ENCODE data around the gene ESPL1. TPM values are rescaled to one million over a fixed set of nuclear protein-coding genes. Genes with fewer than 3 reads are reported as not detected.

ESPL1 gene
- total RNA-seq, 1 experiment from 2014 or later, result 31.6 TPM

- Histone ChIP-seq H3K27me3 (ENCODE audit: low read length) (no peaks in the 10 kb centered on the region), H3K79me2 (ENCODE audit: low read length) (peaks cover 64% of the 10 kb centered on the region), H3K4me3 (ENCODE audit: low read length) (peak overlapping the region; percentile 90), H2AFZ (ENCODE audit: low read length) (peak overlapping the region; percentile 62), H3K36me3 (ENCODE audit: low read depth, low read length) (peaks cover 14% of the 10 kb centered on the region; the same call in 1 of the 2 replicates), H3K27ac (ENCODE audit: low read length) (peak overlapping the region; percentile 98), H3K4me1 (ENCODE audit: insufficient read depth, low read length) (peaks cover 45% of the 10 kb centered on the region), H3K9ac (ENCODE audit: low read length) (peak overlapping the region; percentile 91), H3K9me2 (replicated peaks; ENCODE audit: low read length) (no peaks in the 10 kb centered on the region), H3K4me2 (ENCODE audit: low read length) (peak overlapping the region; percentile 90), H4K20me1 (ENCODE audit: low read length) (no peaks in the 10 kb centered on the region), H3K9me3 (ENCODE audit: low read length) (no peaks in the 10 kb centered on the region), H3F3A (ENCODE audit: low read length, unreplicated experiment) (peaks cover 9% of the 10 kb centered on the region)
- intact Hi-C loops (cut with micrococcal nuclease), result no loop called here
- ChIA-PET POLR2A (ENCODE audit: unreplicated experiment) (no interaction called here), CTCF (interaction anchor here (2.4 kb wide), 1 partner anchor 21 kb away, joined by 10 read pairs; the partner anchor contains the start of gene AAAS)
- DNase-seq (no peak), ATAC-seq (no peak)
- TF ChIP-seq EZH2phosphoT487 (IDR thresholded peaks at IDR 0.05; ENCODE audit: borderline replicate concordance, low read length) (no peak), CTCF (conservative IDR thresholded peaks at IDR 0.05; ENCODE audit: low read depth, low read length) (no peak), EZH2 (IDR thresholded peaks at IDR 0.05; ENCODE audit: low read length, unreplicated experiment) (no peak)
- BruUV-seq (replicated peaks), result no TSS peak
These were observed 32.1 kb downstream of the ESPL1 start for GRCh38 chr12:53300187-53300586.

GRCh38 chr12:53302903-53303302 is 34.8 kb downstream of the ESPL1 start:
- no peak overlapping the region for H3K4me3 ChIP-seq (ENCODE audit: low read length)
- peaks cover 4% of the 10 kb centered on the region for H3F3A ChIP-seq (ENCODE audit: low read length, unreplicated experiment)
- TF ChIP-seq EZH2 (IDR thresholded peaks at IDR 0.05; ENCODE audit: low read length, unreplicated experiment), result no peak
- no peak for TF ChIP-seq CTCF (conservative IDR thresholded peaks at IDR 0.05; ENCODE audit: low read depth, low read length)
- no peak for TF ChIP-seq EZH2phosphoT487 (IDR thresholded peaks at IDR 0.05; ENCODE audit: borderline replicate concordance, low read length)
- H3K4me2 ChIP-seq (ENCODE audit: low read length), result peak overlapping the region; percentile 6; the same call in 1 of the 2 replicates
- peaks cover 28% of the 10 kb centered on the region for H3K4me1 ChIP-seq (ENCODE audit: insufficient read depth, low read length)
- H3K9me3 ChIP-seq (ENCODE audit: low read length), result no peaks in the 10 kb centered on the region
- no peak overlapping the region for H2AFZ ChIP-seq (ENCODE audit: low read length)
- H3K27me3 ChIP-seq (ENCODE audit: low read length), result no peaks in the 10 kb centered on the region
- no peak for ATAC-seq
- no peak overlapping the region for H3K9ac ChIP-seq (ENCODE audit: low read length)
- DNase-seq, result no peak
- intact Hi-C loops (cut with micrococcal nuclease), result no loop called here
- H4K20me1 ChIP-seq (ENCODE audit: low read length), result no peaks in the 10 kb centered on the region
- no peak overlapping the region for H3K27ac ChIP-seq (ENCODE audit: low read length)
- H3K79me2 ChIP-seq (ENCODE audit: low read length), result peaks cover 38% of the 10 kb centered on the region
- ChIA-PET CTCF (no interaction called here), POLR2A (ENCODE audit: unreplicated experiment) (interaction anchor here (0.8 kb wide), 1 partner anchor 18 kb away, joined by 3 read pairs; the partner anchor contains the start of gene AAAS)
- H3K36me3 ChIP-seq (ENCODE audit: low read depth, low read length), result peaks cover 27% of the 10 kb centered on the region; the same call in 1 of the 2 replicates
- BruUV-seq (replicated peaks), result no TSS peak
- no peaks in the 10 kb centered on the region for H3K9me2 ChIP-seq (replicated peaks; ENCODE audit: low read length)

GRCh38 chr12:53306826-53307225 is 38.7 kb downstream of the ESPL1 start:
- no TSS peak for BruUV-seq (replicated peaks)
- ChIA-PET CTCF (no interaction called here), POLR2A (ENCODE audit: unreplicated experiment) (no interaction called here)
- DNase-seq, result no peak
- no peak overlapping the region for H3K4me2 ChIP-seq (ENCODE audit: low read length)
- no peaks in the 10 kb centered on the region for H3K4me1 ChIP-seq (ENCODE audit: insufficient read depth, low read length)
- H3K9me2 ChIP-seq (replicated peaks; ENCODE audit: low read length), result no peaks in the 10 kb centered on the region
- H4K20me1 ChIP-seq (ENCODE audit: low read length), result no peaks in the 10 kb centered on the region
- H3K36me3 ChIP-seq (ENCODE audit: low read depth, low read length), result peaks cover 20% of the 10 kb centered on the region; the same call in 1 of the 2 replicates
- H3K9ac ChIP-seq (ENCODE audit: low read length), result no peak overlapping the region
- H2AFZ ChIP-seq (ENCODE audit: low read length), result no peak overlapping the region
- no peak overlapping the region for H3K4me3 ChIP-seq (ENCODE audit: low read length)
- no peaks in the 10 kb centered on the region for H3K27me3 ChIP-seq (ENCODE audit: low read length)
- no peak overlapping the region for H3K27ac ChIP-seq (ENCODE audit: low read length)
- TF ChIP-seq EZH2 (IDR thresholded peaks at IDR 0.05; ENCODE audit: low read length, unreplicated experiment), result no peak
- TF ChIP-seq CTCF (conservative IDR thresholded peaks at IDR 0.05; ENCODE audit: low read depth, low read length), result no peak
- no peak for TF ChIP-seq EZH2phosphoT487 (IDR thresholded peaks at IDR 0.05; ENCODE audit: borderline replicate concordance, low read length)
- intact Hi-C loops (cut with micrococcal nuclease), result no loop called here
- H3K9me3 ChIP-seq (ENCODE audit: low read length), result no peaks in the 10 kb centered on the region
- no peaks in the 10 kb centered on the region for H3F3A ChIP-seq (ENCODE audit: low read length, unreplicated experiment)
- H3K79me2 ChIP-seq (ENCODE audit: low read length), result peaks cover 14% of the 10 kb centered on the region
- no peak for ATAC-seq

All from PC-3 (cell line).